Activated gamma-delta T cell (primary cell): ENCODE data around the gene GOLGA6D.
"Not testable (repeated sequence)": the region's sequence is repeated elsewhere in the genome, so short reads cannot be mapped to it uniquely, and the experiment has no call there.

Source experiments
- DNase-seq: peaks from one replicate; lab custom pipeline; 2025; lab: John Stamatoyannopoulos, UW
- total RNA-seq, 2 donors: gene quantifications; one replicate each; lab custom pipeline; 2026; lab: John Stamatoyannopoulos, UW

GOLGA6D gene
- total RNA-seq: 0 to 0.04 reads per million in 2 donors

- DNase-seq: not testable (repeated sequence)
Measured at GRCh38 chr15:75282572-75282971, at the start of gene GOLGA6D. Gene GOLGA6D, plus strand, starts transcription at chr15:75282835. Its CDS starts 41 bp downstream, at chr15:75282876.

- DNase-seq: no peak
Measured at GRCh38 chr15:75233504-75234190, 49.0 kb upstream of the GOLGA6D start.

- DNase-seq: no peak
Measured at GRCh38 chr15:75234191-75234810, 48.3 kb upstream of the GOLGA6D start.

- no peak for DNase-seq
Measured at GRCh38 chr15:75235051-75235673, 47.5 kb upstream of the GOLGA6D start.

- no peak for DNase-seq
Measured at GRCh38 chr15:75235760-75236729, 46.6 kb upstream of the GOLGA6D start.

DNA sequence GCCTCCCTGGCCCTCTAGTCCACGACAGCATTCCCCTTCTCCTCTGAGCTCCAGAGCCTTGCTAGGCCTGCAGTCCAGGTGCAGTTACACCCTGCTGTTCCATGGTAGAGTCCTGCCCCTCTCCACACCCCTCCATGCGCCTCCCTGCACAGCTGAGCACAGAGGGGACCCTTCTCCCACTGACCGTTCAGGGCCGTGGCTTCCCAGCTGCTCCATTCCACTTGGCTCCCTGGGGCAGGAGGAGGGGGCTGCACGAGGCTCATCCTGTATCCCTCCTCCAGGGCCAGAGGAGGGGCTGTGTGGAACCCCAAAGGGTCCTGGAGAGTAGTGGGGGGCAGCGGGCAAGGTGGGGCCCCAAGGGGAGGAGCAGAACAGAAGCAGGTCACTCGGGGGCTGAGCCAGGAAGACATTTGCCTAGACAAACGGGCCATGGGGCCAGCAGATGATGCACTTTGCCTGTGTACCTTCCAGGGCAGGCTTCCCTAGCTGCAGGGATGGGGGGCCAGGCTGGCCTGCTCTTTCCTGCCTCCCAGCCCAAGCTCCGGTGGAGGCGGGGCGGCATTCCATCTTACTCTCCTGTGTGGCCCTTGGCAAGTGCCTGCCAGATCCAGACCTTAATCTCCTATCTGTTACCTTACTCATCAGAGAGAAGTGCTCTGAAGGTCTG, 45.2 kb upstream of the GOLGA6D start:
- DNase-seq: no peak

DNA sequence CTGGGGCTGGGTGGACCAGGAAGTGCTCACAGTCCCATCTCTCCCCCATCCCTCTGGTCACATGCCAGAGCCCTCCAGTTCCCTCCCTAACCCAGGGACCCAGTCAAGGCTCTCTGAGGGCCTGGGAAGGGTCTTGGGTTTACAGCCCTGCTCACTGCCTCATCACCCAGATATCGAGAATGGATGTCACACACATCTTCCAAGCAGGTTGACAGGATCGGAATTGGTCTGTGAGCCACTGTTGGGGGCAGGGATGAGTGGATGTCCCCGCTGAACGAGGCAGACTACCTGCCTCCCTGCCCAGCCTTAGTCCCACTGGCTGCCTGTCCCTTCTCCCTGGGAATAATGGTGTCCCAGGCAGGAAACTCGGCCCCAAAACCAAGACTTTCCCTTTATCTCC, 44.5 kb upstream of the GOLGA6D start:
- no peak for DNase-seq

DNA sequence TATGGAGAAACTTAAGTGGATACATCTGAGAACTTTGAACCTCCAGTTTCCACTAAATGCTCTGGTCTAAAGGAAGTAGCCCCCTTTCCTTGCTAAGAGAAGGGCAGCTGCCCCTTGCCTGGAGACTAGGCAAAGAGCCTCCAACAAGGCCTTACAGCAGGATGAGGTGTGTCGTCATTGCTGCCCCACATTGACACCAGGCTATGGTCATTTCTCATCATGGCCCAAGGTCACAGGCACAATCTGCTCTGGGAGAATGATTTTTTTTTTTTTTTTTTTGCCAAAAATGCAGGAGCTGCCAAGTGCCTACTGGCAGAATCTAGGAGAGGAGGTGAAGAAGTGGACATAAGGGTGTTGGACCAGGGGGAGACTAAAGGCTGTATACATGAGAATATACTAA, 36.9 kb upstream of the GOLGA6D start:
- not testable (repeated sequence) for DNase-seq

GRCh38 chr15:75248991-75249390, 33.6 kb upstream of the GOLGA6D start:
- DNase-seq: not testable (repeated sequence)

- no peak for DNase-seq
Measured at GRCh38 chr15:75249726-75250125, 32.9 kb upstream of the GOLGA6D start.

- DNase-seq: not testable (repeated sequence)
Measured at GRCh38 chr15:75251343-75251742, 31.3 kb upstream of the GOLGA6D start.

GRCh38 chr15:75252285-75252684, 30.4 kb upstream of the GOLGA6D start:
- not testable (repeated sequence) for DNase-seq

DNA sequence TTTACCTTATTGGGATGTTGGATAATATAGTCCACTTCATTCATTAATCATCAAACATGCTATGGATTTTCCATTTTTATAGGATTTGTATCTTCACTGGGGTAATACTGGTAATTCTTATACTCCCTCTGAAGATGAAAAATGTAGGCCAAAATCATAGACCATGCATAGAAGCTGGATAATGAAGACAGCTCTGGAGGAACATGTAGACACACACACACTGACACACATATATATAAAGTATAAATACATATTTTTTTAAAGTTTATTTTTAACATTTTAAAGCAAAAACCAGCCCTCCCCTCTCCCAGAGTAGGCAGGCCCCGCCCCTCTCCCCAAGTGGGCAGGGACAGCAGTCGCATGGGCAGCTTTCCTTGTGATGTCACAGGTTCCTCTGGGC, 24.6 kb upstream of the GOLGA6D start, which contains the start of gene GOLGA6C:
TSS of gene GOLGA6C (plus strand) at position 301 of the 400 bp plus-strand sequence. CDS start 265 bp downstream, outside the sequence.
- not testable (repeated sequence) for DNase-seq

DNA sequence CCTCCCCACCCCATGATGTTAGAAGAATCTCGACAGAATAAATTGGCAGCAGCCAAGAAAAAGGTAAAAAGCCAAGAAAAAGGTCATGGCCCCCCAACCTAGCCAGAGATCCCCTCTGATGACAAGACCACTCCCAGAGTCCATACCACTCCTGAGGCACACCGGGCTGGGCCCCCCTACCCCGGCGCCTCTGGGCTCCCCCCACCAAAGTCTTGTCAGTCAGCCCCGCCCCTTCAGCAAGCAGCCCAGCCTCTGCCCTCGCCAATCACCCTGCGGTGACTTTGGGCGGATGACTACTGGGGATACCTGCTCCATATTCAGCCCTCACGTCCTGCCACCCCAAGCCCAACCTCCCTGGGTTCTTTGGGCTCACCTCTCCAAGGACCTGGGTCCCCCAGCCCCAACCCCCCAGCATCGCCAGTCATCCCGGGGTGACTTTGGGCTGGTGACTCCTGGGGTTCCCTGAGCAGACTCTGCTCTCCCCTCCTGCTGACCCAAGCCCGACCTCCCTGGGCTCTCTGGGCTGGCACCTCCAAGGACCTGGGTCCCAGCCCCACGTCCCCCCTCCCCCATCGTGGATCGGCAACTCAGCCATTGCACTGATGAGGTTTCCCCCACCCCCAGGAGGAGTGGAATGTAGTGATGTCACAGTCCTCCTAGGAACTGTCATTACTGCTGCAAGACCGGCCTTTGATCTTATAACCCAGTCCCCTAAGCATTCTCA, 23.9 kb upstream of the GOLGA6D start:
- DNase-seq: not testable (repeated sequence)

DNA sequence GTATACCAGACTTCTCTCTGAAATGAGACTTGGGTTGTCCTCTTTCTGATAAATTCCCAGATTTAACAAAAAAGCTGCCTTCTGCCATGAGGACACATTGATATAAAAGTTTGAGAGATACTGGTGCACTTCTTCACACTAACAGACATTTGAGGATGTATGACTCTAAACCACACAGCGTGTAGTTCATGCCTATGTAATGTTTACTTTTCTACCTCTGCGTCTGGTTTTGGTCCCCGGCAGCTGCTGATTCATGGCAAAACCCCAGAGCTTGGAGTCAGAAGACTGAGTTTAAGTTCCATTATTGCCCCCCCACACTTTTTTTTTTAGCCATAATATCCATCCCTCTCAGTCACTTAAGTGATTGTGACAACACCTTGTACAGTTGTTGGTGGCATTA, 22.8 kb upstream of the GOLGA6D start:
- not testable (repeated sequence) for DNase-seq

- DNase-seq: not testable (repeated sequence)
Measured at GRCh38 chr15:75273751-75274359, 8.8 kb upstream of the GOLGA6D start.

DNA sequence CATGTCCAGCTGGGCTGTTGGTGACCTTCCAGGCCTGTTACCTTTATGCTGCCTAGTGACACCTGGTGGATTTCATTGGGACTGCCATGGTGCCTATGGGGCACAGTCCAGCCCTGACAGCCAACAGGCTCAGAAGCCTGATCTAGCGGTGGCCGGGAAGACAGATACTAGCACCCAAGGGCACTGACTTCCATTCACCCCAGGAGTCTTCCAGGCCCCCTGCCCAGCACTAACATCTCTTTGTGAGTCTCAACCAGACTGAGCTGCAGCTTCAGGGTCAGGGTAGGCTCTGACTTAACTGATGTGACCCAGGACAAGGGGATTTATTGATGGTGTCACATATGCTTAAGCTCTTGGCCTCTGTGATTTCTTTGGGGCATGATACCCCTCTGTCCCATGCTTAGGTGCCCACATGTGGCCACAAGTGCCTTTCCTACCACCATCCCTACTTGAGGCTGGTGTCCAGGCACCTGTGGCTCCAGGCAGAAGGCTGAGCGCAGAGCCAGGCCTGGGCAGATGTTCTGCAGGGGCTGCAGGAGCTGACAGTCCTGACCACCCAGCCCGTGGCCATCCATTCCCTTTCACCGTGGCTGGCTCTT, 8.0 kb upstream of the GOLGA6D start:
- not testable (repeated sequence) for DNase-seq

- DNase-seq: not testable (repeated sequence)
Measured at GRCh38 chr15:75275617-75276016, 7.0 kb upstream of the GOLGA6D start.

- DNase-seq: not testable (repeated sequence)
Measured at GRCh38 chr15:75278497-75278896, 4.1 kb upstream of the GOLGA6D start.
